GM19324 (cell line): ENCODE results near the gene STKLD1.

ENCODE experiments used
- ATAC-seq: cut with Tn5 transposase; IDR thresholded peaks from one replicate; pipeline ENCODE4 v1.9.1; 2021; ENCODE audit warnings: mild to moderate bottlenecking, moderate library complexity; ENCODE audit not compliant: unreplicated experiment, low FRiP score

The STKLD1 gene

GRCh38 chr9:133405508-133406438 lies 29.6 kb downstream of the STKLD1 start:
- ATAC-seq, result no peak

DNA sequence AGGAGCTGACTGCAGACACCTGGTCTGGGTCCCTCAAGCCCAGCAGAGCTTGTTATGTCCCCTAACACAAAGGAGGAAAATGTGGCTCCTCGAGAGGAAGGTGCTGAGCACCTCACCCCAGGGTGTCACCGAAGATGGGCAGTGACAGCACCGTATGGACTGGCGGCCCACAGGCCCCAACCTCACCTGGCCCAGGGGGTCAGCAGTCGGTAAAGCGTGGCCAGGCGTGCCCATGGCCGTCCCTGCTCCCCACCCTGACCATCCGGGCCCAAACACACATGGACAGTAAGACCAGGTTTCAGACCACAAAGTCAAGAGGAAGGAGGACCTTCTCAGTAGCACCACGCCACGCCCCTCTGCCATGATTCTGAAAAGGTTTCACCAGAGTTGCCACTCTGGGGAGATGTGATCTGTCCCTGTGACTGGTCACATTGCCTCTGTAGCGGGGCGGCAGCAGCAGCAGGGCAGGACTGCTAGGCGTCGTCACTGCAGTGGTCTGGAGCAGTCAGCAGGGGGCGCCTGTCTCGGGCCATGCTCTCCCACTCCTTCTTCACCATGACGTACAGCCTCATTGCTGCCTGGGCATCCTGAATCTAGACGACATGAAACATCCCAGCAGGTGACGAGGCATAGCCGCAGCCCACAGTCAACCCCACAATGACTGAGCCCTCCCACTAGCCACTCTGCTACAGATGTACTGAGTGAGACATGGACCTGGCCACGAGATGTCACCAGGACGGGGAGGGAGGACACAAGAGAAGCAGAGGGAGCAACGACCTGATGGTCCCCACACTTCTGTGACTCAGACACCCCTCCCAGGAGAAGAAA lies 30.5 kb downstream of the STKLD1 start:
- ATAC-seq, result no peak

GRCh38 chr9:133408042-133408441 lies 31.9 kb downstream of the STKLD1 start:
- no peak for ATAC-seq

GRCh38 chr9:133415170-133415569 lies 39.0 kb downstream of the STKLD1 start:
- no peak for ATAC-seq

GRCh38 chr9:133417541-133418461 lies 41.6 kb downstream of the STKLD1 start, which contains the start of gene REXO4:
REXO4 (minus strand) TSS chr9:133418010; CDS start chr9:133417844, 166 bp downstream.
- peak; percentile 85 for ATAC-seq

GRCh38 chr9:133419005-133419404 lies 42.8 kb downstream of the STKLD1 start:
- no peak for ATAC-seq

- ATAC-seq, result no peak
Observed at GRCh38 chr9:133420392-133420827, 44.2 kb downstream of the STKLD1 start.

- no peak for ATAC-seq
Observed at GRCh38 chr9:133421615-133422542, 45.7 kb downstream of the STKLD1 start, which contains the start of gene ADAMTS13. ADAMTS13 (plus strand) TSS chr9:133422367; CDS start chr9:133422444, 77 bp downstream.

DNA sequence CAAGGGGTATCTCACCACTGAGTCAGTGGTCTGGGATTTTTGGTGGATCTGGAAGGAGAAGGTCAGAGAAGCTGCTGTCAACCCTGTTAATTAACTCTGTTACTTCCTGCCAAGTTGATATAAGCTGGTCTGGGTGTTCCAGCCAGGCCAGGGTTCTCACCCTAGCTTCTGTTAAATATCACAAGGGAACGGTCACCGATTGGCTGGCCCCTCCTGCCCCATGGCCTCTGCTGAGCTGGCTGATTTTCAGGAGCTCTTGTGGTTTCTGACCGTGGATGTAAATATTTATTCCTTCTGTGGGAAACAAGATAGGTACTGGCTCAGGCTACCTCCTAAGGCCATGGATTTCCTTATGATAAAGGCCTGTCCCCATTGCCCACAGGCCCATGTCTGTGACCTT lies 47.0 kb downstream of the STKLD1 start:
- no peak for ATAC-seq

GRCh38 chr9:133424187-133424586 lies 48.0 kb downstream of the STKLD1 start:
- ATAC-seq, result no peak

DNA sequence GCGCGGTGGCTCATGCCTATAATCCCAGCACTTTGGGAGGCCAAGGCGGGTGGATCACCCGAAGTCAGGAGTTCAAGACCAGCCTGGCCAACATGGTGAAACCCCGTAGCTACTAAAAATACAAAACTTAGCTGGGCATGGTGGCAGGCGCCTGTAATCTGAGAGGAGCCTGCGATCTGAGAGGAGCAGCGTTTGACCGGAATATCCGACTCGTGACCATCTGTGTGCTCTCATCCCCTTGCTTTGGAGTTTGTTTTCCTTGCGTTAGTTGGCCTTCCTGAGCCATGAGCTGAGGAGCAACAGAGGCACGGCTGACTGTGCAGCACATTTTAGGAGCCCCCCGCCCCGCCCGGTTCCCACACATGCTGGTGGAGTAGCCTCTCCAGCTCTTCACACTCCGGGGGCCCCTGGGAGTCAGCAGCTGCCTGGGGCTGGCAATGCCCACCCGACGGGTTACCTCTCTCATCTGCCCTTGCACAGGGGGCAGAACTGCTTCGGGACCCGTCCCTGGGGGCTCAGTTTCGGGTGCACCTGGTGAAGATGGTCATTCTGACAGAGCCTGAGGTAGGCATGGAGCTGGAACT lies 49.0 kb downstream of the STKLD1 start:
- no peak for ATAC-seq

- ATAC-seq, result no peak
Observed at GRCh38 chr9:133426011-133426410, 49.8 kb downstream of the STKLD1 start.

- no peak for ATAC-seq
Observed at GRCh38 chr9:133427658-133428348, 51.6 kb downstream of the STKLD1 start.

DNA sequence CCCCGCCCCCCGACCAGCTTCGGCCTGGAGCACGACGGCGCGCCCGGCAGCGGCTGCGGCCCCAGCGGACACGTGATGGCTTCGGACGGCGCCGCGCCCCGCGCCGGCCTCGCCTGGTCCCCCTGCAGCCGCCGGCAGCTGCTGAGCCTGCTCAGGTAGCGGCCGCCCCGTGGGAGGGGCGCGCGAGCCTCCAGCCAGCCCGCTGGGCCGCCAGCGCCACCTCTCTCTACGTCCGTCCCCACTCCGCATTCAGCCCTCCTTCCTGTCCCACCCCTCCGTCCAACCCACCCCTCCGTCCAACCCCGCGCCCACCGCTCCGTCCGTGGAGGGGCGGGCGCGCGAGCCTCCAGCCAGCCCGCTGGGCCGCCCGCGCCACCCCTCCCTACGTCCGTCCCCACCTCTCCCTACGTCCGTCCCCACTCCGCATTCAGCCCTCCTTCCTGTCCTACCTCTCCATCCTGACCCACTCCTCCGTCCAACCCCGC lies 52.5 kb downstream of the STKLD1 start:
- no peak for ATAC-seq

DNA sequence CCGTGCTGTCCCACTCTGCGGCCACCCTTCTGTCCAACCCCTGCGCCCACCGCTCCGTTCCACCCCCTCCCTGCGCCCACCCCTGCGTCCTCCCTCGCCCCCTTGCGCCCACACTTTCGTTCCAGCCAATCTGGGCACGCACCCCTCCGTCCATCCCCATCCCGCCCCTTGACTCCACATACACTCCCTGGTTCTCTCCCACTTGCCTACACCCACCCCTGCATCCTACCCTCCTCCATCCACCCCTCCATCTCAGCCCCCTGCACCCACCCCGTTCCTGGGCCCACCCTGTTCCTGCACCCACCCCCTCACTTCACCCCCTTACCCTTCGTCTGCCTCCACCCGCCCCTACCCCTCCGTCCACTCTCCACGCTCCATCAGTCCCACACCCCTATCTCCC lies 53.0 kb downstream of the STKLD1 start:
- no peak for ATAC-seq

DNA sequence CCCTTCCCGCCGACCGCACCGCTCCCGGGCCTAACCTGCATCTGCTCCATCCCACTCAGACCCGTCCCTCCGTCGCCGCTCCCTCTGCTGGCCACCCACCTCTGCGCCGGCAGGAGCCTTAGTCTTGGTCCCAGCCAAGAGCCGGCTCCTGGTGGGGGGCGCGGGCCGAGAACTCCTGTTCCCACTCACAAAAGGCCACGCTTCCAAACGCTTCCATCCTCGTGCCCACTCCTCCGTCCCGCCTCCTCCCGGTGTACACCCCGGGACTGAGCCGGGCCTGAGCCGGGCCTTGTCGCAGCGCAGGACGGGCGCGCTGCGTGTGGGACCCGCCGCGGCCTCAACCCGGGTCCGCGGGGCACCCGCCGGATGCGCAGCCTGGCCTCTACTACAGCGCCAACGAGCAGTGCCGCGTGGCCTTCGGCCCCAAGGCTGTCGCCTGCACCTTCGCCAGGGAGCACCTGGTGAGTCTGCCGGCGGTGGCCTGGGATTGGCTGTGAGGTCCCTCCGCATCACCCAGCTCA lies 53.5 kb downstream of the STKLD1 start:
- ATAC-seq, result no peak

GRCh38 chr9:133430244-133430643 lies 54.1 kb downstream of the STKLD1 start:
- no peak for ATAC-seq
